Karpas-422 (cell line): Measurements from ENCODE around the gene PTPRG. TPM values are rescaled to one million over a fixed set of nuclear protein-coding genes. Genes with fewer than 3 reads are reported as not detected.

Experiments used
- DNase-seq: peaks from one replicate; pipeline ENCODE4 v3.0.0-alpha.2; 2015
- H2AFZ ChIP-seq: fragments of 200-600 bp; sonication (generic); 2 replicates; pipeline ENCODE4 v1.6.1; 2014; ENCODE audit warnings: antibody characterized with exemption, low read length, mixed read lengths
- H3K27ac ChIP-seq: fragments of 200-600 bp; sonication (generic); 2 replicates; pipeline ENCODE4 v1.5.1; 2014; ENCODE audit warnings: mild to moderate bottlenecking, low read length, moderate library complexity
- H3K27me3 ChIP-seq: fragments of 200-600 bp; sonication (generic); 2 replicates; pipeline ENCODE4 v1.6.1; 2014; ENCODE audit warnings: low read length, mixed read lengths
- H3K36me3 ChIP-seq: fragments of 200-600 bp; sonication (generic); 2 replicates; pipeline ENCODE4 v1.6.1; 2014; ENCODE audit warnings: low read length, mixed read lengths; ENCODE audit not compliant: insufficient read depth
- H3K4me1 ChIP-seq: fragments of 200-600 bp; sonication (generic); 2 replicates; pipeline ENCODE4 v1.6.1; 2014; ENCODE audit warnings: mild to moderate bottlenecking, low read length, mixed read lengths
- H3K4me2 ChIP-seq: fragments of 200-600 bp; sonication (generic); 2 replicates; pipeline ENCODE4 v1.6.1; 2014; ENCODE audit warnings: low read length, low read depth, mild to moderate bottlenecking; ENCODE audit not compliant: poor library complexity, severe bottlenecking
- H3K4me3 ChIP-seq: fragments of 200-600 bp; sonication (generic); 2 replicates; pipeline ENCODE4 v1.5.1; 2014; ENCODE audit warnings: mild to moderate bottlenecking, antibody characterized with exemption, low read length, mixed read lengths
- H3K79me2 ChIP-seq: fragments of 200-600 bp; sonication (generic); 2 replicates; pipeline ENCODE4 v1.6.1; 2014; ENCODE audit warnings: mild to moderate bottlenecking, low read length, mixed read lengths
- H3K9ac ChIP-seq: fragments of 200-600 bp; sonication (generic); 2 replicates; pipeline ENCODE4 v1.6.0; 2014; ENCODE audit warnings: low read length
- H3K9me2 ChIP-seq: fragments of 200-600 bp; sonication (generic), shearing (Covaris generic); replicated peaks from 2 replicates; pipeline ENCODE4 v1.6.0; 2014; ENCODE audit warnings: mild to moderate bottlenecking, low read length, moderate library complexity; ENCODE audit not compliant: insufficient read depth
- H3K9me3 ChIP-seq: fragments of 300-700, 200-600 bp; sonication (generic); 2 replicates; pipeline ENCODE4 v1.6.1; 2014; ENCODE audit warnings: low read length, mixed read lengths
- H4K20me1 ChIP-seq: fragments of 200-600 bp; sonication (generic); 2 replicates; pipeline ENCODE4 v1.6.1; 2014; ENCODE audit warnings: mild to moderate bottlenecking, antibody characterized with exemption, low read length, low read depth; ENCODE audit not compliant: insufficient read depth
- total RNA-seq: library from RNA; depleted of rRNA; stranded (reverse); fragments of >200 nt; shearing (Covaris generic); gene quantifications from 2 replicates; pipeline ENCODE4 v1.2.3, GENCODE V29; 2014; ENCODE audit warnings: low replicate concordance

The PTPRG gene
- total RNA-seq, 1 experiment from 2014 or later: not detected

- Histone ChIP-seq H3K27ac (no peak overlapping the region), H3K4me2 (no peak overlapping the region), H3K27me3 (no peaks in the 10 kb centered on the region), H3K9ac (no peak overlapping the region), H3K79me2 (no peaks in the 10 kb centered on the region), H3K9me3 (no peaks in the 10 kb centered on the region), H3K4me1 (no peaks in the 10 kb centered on the region), H2AFZ (no peak overlapping the region), H3K36me3 (no peaks in the 10 kb centered on the region), H3K4me3 (no peak overlapping the region), H4K20me1 (no peaks in the 10 kb centered on the region), H3K9me2 (no peaks in the 10 kb centered on the region)
- no peak for DNase-seq
These were observed 537.4 kb downstream of the PTPRG start for GRCh38 chr3:62098646-62099365.

- H3K27me3 ChIP-seq: no peaks in the 10 kb centered on the region
- no peak overlapping the region for H3K4me3 ChIP-seq
- no peaks in the 10 kb centered on the region for H3K4me1 ChIP-seq
- no peak overlapping the region for H3K4me2 ChIP-seq
- no peak for DNase-seq
- H2AFZ ChIP-seq: no peak overlapping the region
- no peaks in the 10 kb centered on the region for H3K36me3 ChIP-seq
- no peaks in the 10 kb centered on the region for H4K20me1 ChIP-seq
- H3K79me2 ChIP-seq: no peaks in the 10 kb centered on the region
- H3K9ac ChIP-seq: no peak overlapping the region
- no peaks in the 10 kb centered on the region for H3K9me3 ChIP-seq
- no peak overlapping the region for H3K27ac ChIP-seq
- H3K9me2 ChIP-seq: no peaks in the 10 kb centered on the region
These were observed 539.1 kb downstream of the PTPRG start for GRCh38 chr3:62100282-62100989.

- H3K4me1 ChIP-seq: no peaks in the 10 kb centered on the region
- no peaks in the 10 kb centered on the region for H3K9me3 ChIP-seq
- H3K27ac ChIP-seq: no peak overlapping the region
- no peak overlapping the region for H3K4me3 ChIP-seq
- H3K4me2 ChIP-seq: no peak overlapping the region
- H3K9me2 ChIP-seq: no peaks in the 10 kb centered on the region
- no peak overlapping the region for H2AFZ ChIP-seq
- DNase-seq: no peak
- H3K9ac ChIP-seq: no peak overlapping the region
- H3K36me3 ChIP-seq: no peaks in the 10 kb centered on the region
- H4K20me1 ChIP-seq: no peaks in the 10 kb centered on the region
- no peaks in the 10 kb centered on the region for H3K27me3 ChIP-seq
- no peaks in the 10 kb centered on the region for H3K79me2 ChIP-seq
These were observed 540.1 kb downstream of the PTPRG start for GRCh38 chr3:62101488-62101887.

GRCh38 chr3:62103531-62103930, 542.2 kb downstream of the PTPRG start:
- H2AFZ ChIP-seq: no peak overlapping the region
- no peaks in the 10 kb centered on the region for H3K27me3 ChIP-seq

GRCh38 chr3:62109534-62109933, 548.2 kb downstream of the PTPRG start:
- Histone ChIP-seq H3K4me3 (no peak overlapping the region), H4K20me1 (no peaks in the 10 kb centered on the region), H3K4me1 (no peaks in the 10 kb centered on the region), H3K27me3 (no peaks in the 10 kb centered on the region), H3K36me3 (no peaks in the 10 kb centered on the region), H3K27ac (no peak overlapping the region), H2AFZ (no peak overlapping the region), H3K9me3 (no peaks in the 10 kb centered on the region), H3K9ac (no peak overlapping the region), H3K4me2 (no peak overlapping the region), H3K79me2 (no peaks in the 10 kb centered on the region), H3K9me2 (no peaks in the 10 kb centered on the region)
- DNase-seq: no peak

More at GRCh38 chr3:62103531-62103930, 542.2 kb downstream of the PTPRG start:
- no peak for DNase-seq
- Histone ChIP-seq H4K20me1 (no peaks in the 10 kb centered on the region), H3K9ac (no peak overlapping the region), H3K27ac (no peak overlapping the region), H3K9me2 (no peaks in the 10 kb centered on the region), H3K36me3 (no peaks in the 10 kb centered on the region), H3K4me3 (no peak overlapping the region), H3K4me1 (no peaks in the 10 kb centered on the region), H3K4me2 (no peak overlapping the region), H3K9me3 (no peaks in the 10 kb centered on the region), H3K79me2 (no peaks in the 10 kb centered on the region)

- Histone ChIP-seq H3K79me2 (no peaks in the 10 kb centered on the region), H3K27me3 (no peaks in the 10 kb centered on the region), H2AFZ (no peak overlapping the region), H3K9ac (no peak overlapping the region), H4K20me1 (no peaks in the 10 kb centered on the region), H3K9me2 (no peaks in the 10 kb centered on the region), H3K27ac (no peak overlapping the region), H3K9me3 (no peaks in the 10 kb centered on the region), H3K36me3 (no peaks in the 10 kb centered on the region), H3K4me2 (no peak overlapping the region), H3K4me3 (no peak overlapping the region), H3K4me1 (no peaks in the 10 kb centered on the region)
- no peak for DNase-seq
These were observed 549.3 kb downstream of the PTPRG start for GRCh38 chr3:62110443-62111225.

- H4K20me1 ChIP-seq: no peaks in the 10 kb centered on the region
- no peaks in the 10 kb centered on the region for H3K9me3 ChIP-seq
- H3K27me3 ChIP-seq: no peaks in the 10 kb centered on the region
- no peak for DNase-seq
- no peaks in the 10 kb centered on the region for H3K9me2 ChIP-seq
- H3K4me2 ChIP-seq: no peak overlapping the region
- H3K4me1 ChIP-seq: no peaks in the 10 kb centered on the region
- H3K36me3 ChIP-seq: no peaks in the 10 kb centered on the region
- no peaks in the 10 kb centered on the region for H3K79me2 ChIP-seq
- H3K4me3 ChIP-seq: no peak overlapping the region
- no peak overlapping the region for H2AFZ ChIP-seq
- H3K9ac ChIP-seq: no peak overlapping the region
- H3K27ac ChIP-seq: no peak overlapping the region
These were observed 551.7 kb downstream of the PTPRG start for GRCh38 chr3:62113092-62113491.

- H3K9me3 ChIP-seq: no peaks in the 10 kb centered on the region
- no peak overlapping the region for H3K4me2 ChIP-seq
- H3K4me1 ChIP-seq: no peaks in the 10 kb centered on the region
- no peaks in the 10 kb centered on the region for H3K79me2 ChIP-seq
- no peak overlapping the region for H3K9ac ChIP-seq
- no peak for DNase-seq
- no peak overlapping the region for H2AFZ ChIP-seq
- H4K20me1 ChIP-seq: no peaks in the 10 kb centered on the region
- no peak overlapping the region for H3K27ac ChIP-seq
- no peaks in the 10 kb centered on the region for H3K27me3 ChIP-seq
- H3K9me2 ChIP-seq: no peaks in the 10 kb centered on the region
- H3K36me3 ChIP-seq: no peaks in the 10 kb centered on the region
- H3K4me3 ChIP-seq: no peak overlapping the region
These were observed 553.4 kb downstream of the PTPRG start for GRCh38 chr3:62114763-62115162.
